Gastrocnemius medialis (tissue), 4 donors: Measurements from ENCODE around the gene DTNB. TPM values are rescaled to one million over a fixed set of nuclear protein-coding genes. Genes with fewer than 3 reads are reported as not detected.

ENCODE experiments used
- ATAC-seq, 2 donors: fragments of 150-250 bp; one replicate each; pipeline ENCODE4 v1.9.1; 2016
- DNase-seq, 2 donors: peaks; one replicate each; pipeline ENCODE4 v3.0.0-alpha.2; 2019
- H3K27ac ChIP-seq, 4 donors: fragments of 200-600 bp; sonication (generic); 1 replicate in 1 of 4; 2 replicates in 3 of 4; pipeline ENCODE4 v1.5.1; 2016 to 2018; ENCODE audit warnings: mild to moderate bottlenecking in 2 of 4, moderate library complexity in 1 of 4
- H3K27me3 ChIP-seq, 3 donors: fragments of 200-600 bp; sonication (generic) in 2 of 3; 1 replicate in 1 of 3; 2 replicates in 2 of 3; pipeline versions ENCODE4 v1.5.1 to v1.6.0; 2016 to 2019; ENCODE audit warnings: mild to moderate bottlenecking in 1 of 3, moderate library complexity in 1 of 3
- H3K36me3 ChIP-seq, 2 donors: fragments of 200-600 bp; sonication (generic) in 1 of 2; one replicate each; pipeline ENCODE4 v1.5.1; 2017 to 2018
- H3K4me1 ChIP-seq, 2 donors: fragments of 200-600 bp; sonication (generic) in 1 of 2; one replicate each; pipeline ENCODE4 v1.5.1; 2016 to 2017; ENCODE audit warnings: mild to moderate bottlenecking in 2 of 2
- H3K4me3 ChIP-seq, 4 donors: fragments of 200-600 bp; sonication (generic) in 3 of 4; 1 replicate in 1 of 4; 2 replicates in 3 of 4; pipeline ENCODE4 v1.5.1; 2016 to 2019; ENCODE audit warnings: mild to moderate bottlenecking in 2 of 4
- H3K9me3 ChIP-seq, 3 donors: fragments of 200-600 bp; sonication (generic) in 2 of 3; 1 replicate in 1 of 3; 2 replicates in 2 of 3; pipeline ENCODE4 v1.5.1; 2016 to 2019
- POLR2A ChIP-seq, 2 donors: fragments of 450-650 bp; IDR thresholded peaks; one replicate each; pipeline ENCODE4 v1.6.1; 2017; ENCODE audit warnings: antibody characterized with exemption in 2 of 2, mild to moderate bottlenecking in 2 of 2, moderate library complexity in 2 of 2
- in situ Hi-C, 4 donors: fragments of 200-750 bp; cut with MboI; loops; one replicate each; pipeline versions ENCODE4 v1.15.0 to v1.8.0; 2017; ENCODE audit warnings: low sequenced_read_pairs in 4 of 4
- intact Hi-C: fragments of 100-400 bp; cut with DNase I; formaldehyde crosslinking; loops from one replicate; pipeline ENCODE4 v1.15.1; 2023; ENCODE audit warnings: low total_unique reads
- total RNA-seq, 4 donors: library from RNA; depleted of rRNA; stranded (reverse); fragments of >200 nt; gene quantifications; one replicate each; pipeline versions ENCODE4 v1.1.0 to v1.2.3, GENCODE V29; 2016
- TF ChIP-seq, protein P1 (sequence below), 5 experiments: fragments of 450-650 bp in 3 of 5; fragments of 200-600 bp in 2 of 5; sonication (generic) in 2 of 5; IDR thresholded peaks in 4 of 5; conservative IDR thresholded peaks in 1 of 5; 1 replicate in 4 of 5; 2 replicates in 1 of 5; pipeline ENCODE4 v1.5.1; 2016 to 2019; ENCODE audit warnings: antibody characterized with exemption in 5 of 5, mild to moderate bottlenecking in 3 of 5, moderate library complexity in 3 of 5

The DTNB gene
- total RNA-seq, 4 donors from 2014 or later: 1.0 to 6.6 (median 4.1) TPM

DNA sequence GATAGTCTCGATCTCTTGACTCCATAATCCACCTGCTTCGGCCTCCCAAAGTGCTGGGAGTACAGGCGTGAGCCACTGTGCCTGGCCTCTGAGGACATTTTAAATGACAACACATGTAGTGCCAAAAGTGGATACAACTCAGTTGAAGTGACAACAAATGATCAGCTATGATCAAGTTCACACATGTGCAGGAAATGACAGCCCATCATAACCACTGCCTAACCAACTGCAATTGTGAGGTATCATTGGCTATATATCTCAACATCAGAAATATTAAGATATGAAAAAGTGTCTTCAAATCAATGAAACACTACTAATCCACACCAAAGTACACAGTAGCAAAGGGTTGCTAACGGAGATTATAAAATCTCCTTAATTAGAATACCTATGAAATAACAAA is 84.8 kb downstream of the DTNB start:
- TF ChIP-seq, protein P1, sequence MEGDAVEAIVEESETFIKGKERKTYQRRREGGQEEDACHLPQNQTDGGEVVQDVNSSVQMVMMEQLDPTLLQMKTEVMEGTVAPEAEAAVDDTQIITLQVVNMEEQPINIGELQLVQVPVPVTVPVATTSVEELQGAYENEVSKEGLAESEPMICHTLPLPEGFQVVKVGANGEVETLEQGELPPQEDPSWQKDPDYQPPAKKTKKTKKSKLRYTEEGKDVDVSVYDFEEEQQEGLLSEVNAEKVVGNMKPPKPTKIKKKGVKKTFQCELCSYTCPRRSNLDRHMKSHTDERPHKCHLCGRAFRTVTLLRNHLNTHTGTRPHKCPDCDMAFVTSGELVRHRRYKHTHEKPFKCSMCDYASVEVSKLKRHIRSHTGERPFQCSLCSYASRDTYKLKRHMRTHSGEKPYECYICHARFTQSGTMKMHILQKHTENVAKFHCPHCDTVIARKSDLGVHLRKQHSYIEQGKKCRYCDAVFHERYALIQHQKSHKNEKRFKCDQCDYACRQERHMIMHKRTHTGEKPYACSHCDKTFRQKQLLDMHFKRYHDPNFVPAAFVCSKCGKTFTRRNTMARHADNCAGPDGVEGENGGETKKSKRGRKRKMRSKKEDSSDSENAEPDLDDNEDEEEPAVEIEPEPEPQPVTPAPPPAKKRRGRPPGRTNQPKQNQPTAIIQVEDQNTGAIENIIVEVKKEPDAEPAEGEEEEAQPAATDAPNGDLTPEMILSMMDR (IDR thresholded peaks at IDR 0.05 in 4 of 5, conservative IDR thresholded peaks at IDR 0.05 in 1 of 5): no peak
- TF ChIP-seq POLR2A (IDR thresholded peaks at IDR 0.05): no peak
- Histone ChIP-seq H3K27me3 (no peaks in the 10 kb centered on the region), H3K4me3 (no peak overlapping the region), H3K36me3 (no peaks in the 10 kb centered on the region), H3K9me3 (no peaks in the 10 kb centered on the region), H3K4me1 (no peaks in the 10 kb centered on the region), H3K27ac (no peak overlapping the region)
- in situ Hi-C loops (no loop called here), intact Hi-C loops (no loop called here)
- no peak for ATAC-seq
- no peak for DNase-seq

- H3K4me1 ChIP-seq: no peaks in the 10 kb centered on the region
- intact Hi-C loops (no loop called here), in situ Hi-C loops (no loop called here)
- H3K9me3 ChIP-seq: no peaks in the 10 kb centered on the region
- no peak for ATAC-seq
- no peak overlapping the region for H3K4me3 ChIP-seq
- no peaks in the 10 kb centered on the region for H3K36me3 ChIP-seq
- H3K27me3 ChIP-seq: no peaks in the 10 kb centered on the region
- TF ChIP-seq POLR2A (IDR thresholded peaks at IDR 0.05): no peak
- TF ChIP-seq, protein P1 (IDR thresholded peaks at IDR 0.05 in 4 of 5, conservative IDR thresholded peaks at IDR 0.05 in 1 of 5): no peak
- H3K27ac ChIP-seq: no peak overlapping the region
- no peak for DNase-seq
Observed at GRCh38 chr2:25587361-25587760, 86.0 kb downstream of the DTNB start.

- Histone ChIP-seq H3K27me3 (no peaks in the 10 kb centered on the region), H3K27ac (no peak overlapping the region), H3K36me3 (no peaks in the 10 kb centered on the region), H3K4me3 (no peak overlapping the region), H3K4me1 (no peaks in the 10 kb centered on the region), H3K9me3 (no peaks in the 10 kb centered on the region)
- TF ChIP-seq, protein P1 (IDR thresholded peaks at IDR 0.05 in 4 of 5, conservative IDR thresholded peaks at IDR 0.05 in 1 of 5): no peak
- no peak for TF ChIP-seq POLR2A (IDR thresholded peaks at IDR 0.05)
- in situ Hi-C loops: no loop called here
- intact Hi-C loops: no loop called here
- ATAC-seq: no peak
- DNase-seq: no peak
Observed at GRCh38 chr2:25586726-25587144, 86.6 kb downstream of the DTNB start.

DNA sequence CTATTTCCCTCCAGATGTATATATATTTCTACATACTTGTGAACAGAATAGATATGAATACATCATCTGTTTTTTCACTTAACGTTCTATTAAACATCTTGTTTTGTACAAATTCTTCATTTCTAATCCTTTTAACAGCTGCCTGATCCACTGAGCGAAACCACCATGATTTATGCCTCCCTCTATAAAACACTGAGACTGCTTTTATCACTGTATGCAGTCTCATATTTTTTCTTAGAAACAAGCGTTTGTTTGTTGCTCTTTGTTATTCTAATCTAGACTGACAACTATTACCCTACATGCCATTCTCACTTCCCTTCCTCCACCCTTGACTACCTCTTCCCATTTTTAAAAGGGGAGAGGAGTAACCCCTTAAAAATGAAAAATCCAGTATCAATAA is 88.2 kb downstream of the DTNB start:
- ATAC-seq: no peak
- H3K36me3 ChIP-seq: no peaks in the 10 kb centered on the region
- in situ Hi-C loops: no loop called here

More for the DNA sequence above, 88.2 kb downstream of the DTNB start:
- H3K27me3 ChIP-seq: no peaks in the 10 kb centered on the region
- no peak overlapping the region for H3K4me3 ChIP-seq
- no peak overlapping the region for H3K27ac ChIP-seq
- H3K4me1 ChIP-seq: no peaks in the 10 kb centered on the region
- TF ChIP-seq, protein P1 (IDR thresholded peaks at IDR 0.05 in 4 of 5, conservative IDR thresholded peaks at IDR 0.05 in 1 of 5): no peak
- TF ChIP-seq POLR2A (IDR thresholded peaks at IDR 0.05): no peak
- DNase-seq: no peak
- intact Hi-C loops: no loop called here
- no peaks in the 10 kb centered on the region for H3K9me3 ChIP-seq
